HG03159 (cell line): ENCODE measurements around the gene PSME1.

Experiments
- ATAC-seq: cut with Tn5 transposase; IDR thresholded peaks from one replicate; pipeline ENCODE4 v1.9.1; 2021; ENCODE audit warnings: mild to moderate bottlenecking, moderate library complexity; ENCODE audit not compliant: unreplicated experiment

Gene PSME1

DNA sequence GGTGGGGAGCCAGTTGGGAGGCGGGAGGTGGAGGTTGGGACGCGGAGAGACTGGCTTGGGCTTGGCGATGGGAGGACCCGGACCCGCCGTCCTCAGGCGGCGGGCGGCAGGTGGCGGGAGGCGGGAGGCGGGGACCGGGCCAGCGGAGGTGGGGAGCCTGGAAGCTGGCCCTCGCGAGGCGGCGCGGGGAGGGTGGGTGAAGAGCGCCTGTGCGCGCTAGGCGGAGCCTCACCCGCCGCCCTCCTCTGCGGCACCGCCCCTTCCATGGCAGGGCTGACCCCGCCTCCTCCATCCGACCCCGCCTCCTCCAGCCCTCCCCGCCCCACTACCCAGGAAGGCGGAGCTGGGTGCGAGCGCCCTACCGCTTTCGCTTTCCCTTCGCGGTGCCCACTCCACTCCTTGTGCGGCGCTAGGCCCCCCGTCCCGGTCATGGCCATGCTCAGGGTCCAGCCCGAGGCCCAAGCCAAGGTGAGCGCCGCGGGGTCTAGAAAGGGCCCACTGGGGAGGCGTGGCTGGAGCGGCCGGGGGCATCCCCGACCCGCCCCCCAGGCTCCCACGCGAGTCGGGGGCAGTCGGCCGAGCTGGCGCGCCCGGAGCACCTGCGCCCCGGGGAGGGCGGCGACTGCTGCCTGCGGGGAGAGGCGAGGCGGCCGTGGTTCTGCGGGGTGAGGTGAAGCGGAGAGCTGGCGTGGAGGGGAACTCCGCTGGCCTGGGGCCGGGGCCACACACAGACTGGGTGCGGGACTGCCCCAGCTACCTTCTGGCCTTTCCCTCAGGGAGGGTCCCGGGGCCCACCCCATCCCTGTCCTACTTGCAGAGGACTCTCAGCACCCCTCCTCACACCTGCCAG lies at the start of gene PSME1:
TSS of gene PSME1 (plus strand) at position 361 of the 850 bp plus-strand sequence. CDS start at position 430, 69 bp downstream.
- ATAC-seq, result peak; percentile 81

DNA sequence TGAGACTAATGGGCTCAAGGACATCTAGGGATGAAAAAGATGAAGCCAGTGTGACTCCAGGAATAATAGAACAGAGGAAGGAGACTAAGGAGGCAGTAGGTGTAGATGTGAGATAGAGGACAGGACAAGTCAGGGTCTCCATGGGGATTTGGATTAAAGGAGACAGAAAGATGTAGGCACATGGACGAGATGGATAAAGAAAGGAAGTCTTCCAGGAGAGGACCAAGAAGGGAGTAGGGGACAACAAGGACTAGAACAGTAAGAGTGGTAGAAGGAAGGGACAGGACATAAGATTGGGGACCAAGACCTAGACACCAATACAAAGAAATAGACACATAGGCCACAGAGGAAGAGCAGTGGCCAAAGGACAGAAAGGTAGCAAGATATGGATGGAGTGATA lies 49.0 kb upstream of the PSME1 start:
- no peak for ATAC-seq

DNA sequence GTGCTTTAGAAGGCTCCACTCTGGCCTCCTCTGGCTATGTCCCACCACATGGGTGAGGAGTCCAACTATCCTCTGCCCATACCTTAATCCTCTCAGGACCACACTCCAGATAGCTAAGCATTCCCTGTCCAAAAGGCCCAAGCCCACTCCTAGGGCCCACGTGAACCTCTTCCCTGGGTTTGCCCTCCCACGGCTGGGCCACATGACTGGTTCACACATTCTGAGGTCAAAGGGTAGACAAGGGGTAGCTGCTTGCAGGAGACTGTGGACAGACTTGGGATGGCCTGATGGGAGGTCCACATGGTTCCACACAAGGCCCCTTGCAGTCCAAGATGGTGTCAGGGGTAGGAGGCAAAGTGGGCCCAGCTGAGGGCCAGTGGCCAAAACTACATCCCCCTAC lies 47.9 kb upstream of the PSME1 start:
- ATAC-seq, result no peak

DNA sequence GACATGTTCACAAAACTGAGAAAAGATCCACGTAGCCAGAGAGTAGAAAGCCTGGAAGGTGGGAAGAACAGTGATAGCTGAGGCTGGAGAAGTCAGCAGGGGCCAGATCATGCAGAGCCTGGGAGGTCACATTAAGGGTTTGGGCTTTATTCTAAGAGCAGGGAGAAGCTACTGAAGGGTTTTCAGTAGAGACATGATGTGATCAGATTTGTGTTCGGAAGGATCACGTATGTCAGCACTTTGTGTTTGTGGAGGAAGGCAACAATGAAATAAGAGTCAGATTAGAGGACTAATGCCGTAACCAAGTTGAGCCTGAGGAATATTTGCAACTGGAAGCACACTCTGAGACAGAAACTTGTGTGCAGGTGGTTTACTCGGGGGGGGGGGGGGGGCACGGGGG lies 46.1 kb upstream of the PSME1 start:
- ATAC-seq, result no peak

DNA sequence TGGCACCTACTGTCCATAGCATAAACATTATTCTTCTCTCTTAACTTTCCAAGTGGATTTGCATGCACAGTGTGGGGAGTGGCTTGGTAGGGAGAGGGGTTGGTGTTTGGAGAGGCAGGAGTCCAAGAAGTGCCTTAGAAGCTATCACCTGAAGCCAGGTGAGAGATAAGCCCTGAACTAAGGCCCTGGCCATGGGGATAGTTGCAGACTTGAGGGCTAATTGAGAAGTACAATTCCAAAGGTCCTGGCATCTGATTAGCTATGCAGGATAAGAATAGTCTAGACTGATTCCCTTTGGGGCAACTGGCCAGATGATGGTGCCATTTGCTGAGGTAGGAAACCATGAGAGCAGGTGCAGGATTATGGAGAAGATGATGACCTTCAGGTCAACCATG lies 43.9 kb upstream of the PSME1 start:
- ATAC-seq, result no peak

DNA sequence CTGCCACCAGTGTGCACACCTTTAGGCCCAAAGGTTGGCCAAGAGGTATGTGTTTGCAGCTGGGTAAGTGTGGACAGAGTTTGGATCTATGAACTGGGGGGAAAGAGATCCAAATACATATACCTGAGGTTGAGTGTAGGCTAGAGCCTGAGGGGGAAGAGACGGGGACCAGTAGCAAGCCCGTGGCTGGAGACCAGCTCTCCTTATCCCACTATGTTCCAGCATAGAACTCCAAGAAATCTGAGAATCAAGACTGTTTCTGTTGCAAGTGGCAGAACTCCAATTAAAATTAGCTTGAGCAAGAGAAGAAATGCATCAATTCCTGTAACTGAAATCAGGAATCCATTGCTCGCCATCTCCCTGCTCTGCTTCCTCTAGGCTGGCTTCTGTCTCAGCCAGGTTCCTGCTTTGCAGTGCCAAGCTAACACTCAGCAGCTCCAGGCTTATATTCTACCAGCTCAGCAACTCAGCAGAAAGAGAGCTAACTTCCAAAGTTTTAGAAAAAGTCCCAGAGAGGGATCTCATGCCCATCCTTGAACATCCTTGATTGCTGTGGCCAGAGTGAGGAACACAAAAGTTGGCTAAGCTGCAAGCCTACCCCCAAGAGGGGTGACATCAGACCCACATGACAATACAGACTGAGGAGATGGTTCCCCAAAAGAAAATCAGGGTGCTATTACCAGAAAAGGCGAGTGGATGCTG lies 43.3 kb upstream of the PSME1 start:
- no peak for ATAC-seq

DNA sequence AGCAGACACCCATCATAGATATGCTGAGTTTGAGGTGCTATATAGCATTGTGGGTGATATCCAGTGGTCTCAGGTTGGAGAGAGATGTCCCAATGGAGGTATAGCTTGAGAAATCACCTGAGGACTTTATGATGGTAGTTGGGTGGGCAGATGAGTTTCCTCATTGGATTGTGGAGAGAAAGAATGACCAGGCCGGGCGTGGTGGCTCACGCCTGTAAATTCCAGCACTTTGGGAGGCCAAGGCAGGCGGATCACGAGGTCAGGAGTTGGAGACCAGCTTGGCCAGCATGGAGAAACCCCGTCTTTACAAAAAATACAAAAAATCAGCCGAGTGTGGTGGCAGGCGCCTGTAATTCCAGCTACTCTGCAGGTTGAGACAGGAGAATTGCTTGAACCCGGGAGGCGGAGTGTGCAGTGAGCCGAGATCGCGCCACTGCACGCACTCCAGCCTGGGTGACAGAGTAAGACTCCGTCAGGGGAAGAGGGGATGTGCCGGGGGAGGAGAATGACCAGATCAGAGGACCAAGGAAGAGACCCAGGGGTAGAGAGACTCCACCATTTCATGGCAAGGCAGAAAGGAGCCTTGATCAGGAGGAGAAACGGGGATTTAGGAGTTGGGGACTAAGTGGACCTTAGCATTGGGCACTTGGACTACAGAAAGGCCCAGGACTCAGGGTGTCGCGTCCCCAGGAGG lies 42.6 kb upstream of the PSME1 start:
- ATAC-seq, result no peak

DNA sequence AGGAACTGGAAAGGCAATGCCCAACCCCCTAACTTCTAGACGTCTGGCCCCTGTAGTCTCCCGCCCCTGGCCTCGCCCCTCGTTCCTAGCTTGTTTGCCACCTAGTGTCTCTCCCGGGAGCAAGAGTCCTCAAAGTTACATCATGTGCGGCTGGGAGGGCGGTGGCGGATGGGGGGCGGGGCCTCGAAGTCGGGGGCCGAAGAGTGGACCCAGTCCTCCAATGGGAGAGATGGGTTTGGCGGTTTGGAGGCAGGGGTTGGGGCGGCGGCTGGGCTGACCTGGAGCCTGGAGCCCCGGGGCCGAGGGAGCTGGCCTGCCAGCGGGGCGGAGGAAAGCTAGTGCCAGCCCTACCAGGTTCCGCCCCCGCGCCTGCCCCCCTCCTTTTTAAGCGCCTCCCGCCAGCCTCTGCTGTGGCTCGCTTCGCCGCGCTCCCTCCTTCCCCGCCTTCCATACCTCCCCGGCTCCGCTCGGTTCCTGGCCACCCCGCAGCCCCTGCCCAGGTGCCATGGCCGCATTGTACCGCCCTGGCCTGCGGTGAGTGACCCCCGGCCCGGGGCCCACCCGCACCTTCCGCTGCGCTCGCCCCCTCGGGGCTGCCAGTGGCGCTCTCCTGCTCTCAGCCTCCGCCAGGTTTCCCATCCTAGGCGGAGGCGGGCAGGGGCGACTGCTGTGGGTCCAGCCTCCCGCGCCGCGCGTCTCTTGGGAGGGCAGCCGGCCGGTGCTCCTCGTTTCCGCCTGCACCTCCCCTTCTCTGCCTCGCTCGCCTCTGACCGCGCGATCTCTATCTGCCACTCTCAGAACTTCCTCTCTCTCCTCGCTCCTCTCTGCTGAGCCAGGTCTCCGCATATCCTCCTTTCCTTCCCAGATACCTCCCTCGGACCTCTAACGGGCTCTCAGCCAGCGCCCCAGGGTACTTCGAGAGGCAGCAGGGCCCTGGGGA lies 41.8 kb upstream of the PSME1 start, which contains the start of gene PCK2:
TSS of gene PCK2 (plus strand) at position 411 of the 940 bp plus-strand sequence. CDS start at position 506, 95 bp downstream.
- peak; percentile 33 for ATAC-seq

DNA sequence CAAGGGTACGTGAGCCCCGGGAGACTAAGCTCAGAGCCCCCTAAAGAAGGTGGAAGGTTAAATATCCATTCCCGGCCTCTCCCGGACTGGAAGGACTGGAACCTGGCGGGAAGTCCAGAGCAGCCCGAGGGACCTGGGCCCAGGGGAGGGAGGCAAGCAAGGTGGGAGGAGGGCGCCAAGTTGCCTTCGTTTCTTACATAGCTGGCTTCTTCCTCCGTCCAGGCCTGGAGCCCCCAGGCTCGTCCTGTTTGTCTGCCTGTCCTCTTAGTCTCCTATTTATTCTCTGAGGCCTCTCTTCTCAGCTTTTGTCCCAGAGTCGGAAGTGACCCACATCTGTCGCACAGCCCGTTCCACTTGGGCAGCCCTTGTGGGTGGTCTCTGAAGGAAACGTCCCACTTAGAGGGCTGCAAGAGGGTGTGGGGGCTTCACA lies 41.1 kb upstream of the PSME1 start:
- ATAC-seq, result peak; percentile 2

DNA sequence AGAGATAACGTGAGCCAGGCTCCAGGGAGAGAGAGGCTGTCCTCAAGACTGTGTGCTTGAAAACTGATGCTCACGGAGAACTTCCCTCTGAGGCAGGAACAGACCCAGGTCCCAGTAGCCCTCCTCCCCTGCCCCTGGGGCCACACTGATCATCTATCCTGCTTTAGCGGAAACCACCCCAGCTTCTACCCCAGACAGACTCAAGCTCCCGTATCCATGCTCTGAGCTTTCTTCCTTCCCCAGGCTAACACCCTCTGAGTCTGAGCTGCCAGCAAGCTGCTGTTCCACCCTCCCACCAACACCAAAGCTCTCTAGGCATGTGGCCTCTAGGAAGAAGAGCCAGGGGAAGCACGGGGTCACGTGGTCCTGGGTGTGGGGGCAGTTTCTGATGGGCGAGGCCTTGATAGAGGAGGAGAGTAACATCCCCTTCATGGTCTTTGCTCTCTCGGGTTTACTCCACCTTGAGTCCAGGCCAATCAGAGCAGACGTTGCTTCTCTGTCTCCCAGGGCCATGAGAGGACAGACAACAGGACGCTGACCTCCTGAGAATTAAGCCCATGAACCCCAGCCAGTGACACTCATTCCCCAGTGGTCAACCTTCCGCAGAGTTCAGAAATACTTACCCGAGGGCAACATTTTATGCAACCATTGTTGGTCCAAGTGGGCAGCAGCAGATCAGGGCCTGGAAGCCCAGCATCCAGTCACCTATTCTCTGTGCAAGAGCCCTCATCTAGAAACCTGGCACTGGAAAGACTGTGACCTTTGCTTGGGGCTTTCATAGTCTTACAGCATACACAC lies 40.5 kb upstream of the PSME1 start:
- peak; percentile 72 for ATAC-seq

DNA sequence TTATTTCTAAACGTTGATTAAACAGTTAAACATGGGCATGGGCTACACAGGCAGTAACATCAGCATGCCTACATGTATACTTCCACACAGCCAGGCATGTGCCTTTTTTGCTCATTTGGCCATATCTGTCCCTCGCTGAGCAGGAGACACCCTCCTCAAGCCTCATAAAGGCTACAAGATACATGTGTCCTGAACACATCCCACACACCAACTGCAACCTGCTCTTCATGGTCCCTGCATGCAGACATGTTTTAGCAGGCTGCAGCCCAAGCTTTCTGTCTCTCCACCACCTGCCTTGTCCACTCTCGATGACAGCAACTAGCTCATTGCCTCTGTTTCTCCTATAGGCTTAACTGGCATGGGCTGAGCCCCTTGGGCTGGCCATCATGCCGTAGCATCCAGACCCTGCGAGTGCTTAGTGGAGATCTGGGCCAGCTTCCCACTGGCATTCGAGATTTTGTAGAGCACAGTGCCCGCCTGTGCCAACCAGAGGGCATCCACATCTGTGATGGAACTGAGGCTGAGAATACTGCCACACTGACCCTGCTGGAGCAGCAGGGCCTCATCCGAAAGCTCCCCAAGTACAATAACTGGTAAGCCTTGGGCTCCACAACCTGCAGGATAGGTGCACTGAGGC lies 39.3 kb upstream of the PSME1 start:
- no peak for ATAC-seq

DNA sequence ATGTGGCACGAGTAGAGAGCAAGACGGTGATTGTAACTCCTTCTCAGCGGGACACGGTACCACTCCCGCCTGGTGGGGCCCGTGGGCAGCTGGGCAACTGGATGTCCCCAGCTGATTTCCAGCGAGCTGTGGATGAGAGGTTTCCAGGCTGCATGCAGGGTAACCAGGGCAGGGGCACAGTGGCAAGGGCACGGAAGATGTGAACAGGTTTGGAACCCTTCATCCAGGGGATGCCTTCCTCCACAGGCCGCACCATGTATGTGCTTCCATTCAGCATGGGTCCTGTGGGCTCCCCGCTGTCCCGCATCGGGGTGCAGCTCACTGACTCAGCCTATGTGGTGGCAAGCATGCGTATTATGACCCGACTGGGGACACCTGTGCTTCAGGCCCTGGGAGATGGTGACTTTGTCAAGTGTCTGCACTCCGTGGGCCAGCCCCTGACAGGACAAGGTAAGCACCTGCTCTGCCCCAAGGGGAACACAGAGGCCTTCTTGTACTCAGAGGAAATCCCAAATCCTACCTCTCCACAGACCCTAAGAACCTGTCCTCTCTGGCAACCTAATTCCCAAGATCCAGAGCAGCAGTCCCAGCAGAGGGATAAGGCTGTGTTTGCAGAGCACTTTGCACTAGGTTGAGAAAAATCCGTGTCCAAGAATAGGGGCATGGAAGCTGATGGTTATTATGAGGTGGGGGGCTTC lies 37.6 kb upstream of the PSME1 start:
- no peak for ATAC-seq

DNA sequence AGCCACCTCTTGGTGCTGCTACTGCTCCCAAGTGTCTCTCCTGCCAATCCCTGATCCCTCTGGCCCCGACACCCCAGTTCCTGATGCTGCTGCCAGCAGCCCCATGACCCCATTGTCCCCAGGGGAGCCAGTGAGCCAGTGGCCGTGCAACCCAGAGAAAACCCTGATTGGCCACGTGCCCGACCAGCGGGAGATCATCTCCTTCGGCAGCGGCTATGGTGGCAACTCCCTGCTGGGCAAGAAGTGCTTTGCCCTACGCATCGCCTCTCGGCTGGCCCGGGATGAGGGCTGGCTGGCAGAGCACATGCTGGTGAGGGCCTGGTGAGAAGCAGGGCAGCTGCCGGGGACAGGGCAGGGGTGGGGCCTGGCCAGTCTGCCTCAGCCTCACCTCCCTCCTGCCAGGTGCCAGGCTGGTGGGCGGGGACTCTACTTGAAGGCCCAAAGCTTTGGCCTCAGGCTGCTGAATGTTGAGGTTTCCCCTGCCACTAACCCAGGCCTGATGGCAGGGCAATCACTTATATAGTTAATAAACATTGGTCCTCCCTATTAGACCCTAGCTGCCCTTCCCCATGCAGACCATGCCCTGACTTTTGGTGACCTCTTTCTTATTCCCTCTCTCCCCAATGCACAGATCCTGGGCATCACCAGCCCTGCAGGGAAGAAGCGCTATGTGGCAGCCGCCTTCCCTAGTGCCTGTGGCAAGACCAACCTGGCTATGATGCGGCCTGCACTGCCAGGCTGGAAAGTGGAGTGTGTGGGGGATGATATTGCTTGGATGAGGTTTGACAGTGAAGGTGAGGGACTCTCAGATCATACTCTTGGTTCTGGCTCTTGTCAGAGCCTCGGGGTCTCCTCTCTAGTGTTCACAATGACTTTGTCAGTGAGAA lies 36.8 kb upstream of the PSME1 start:
- ATAC-seq, result no peak

DNA sequence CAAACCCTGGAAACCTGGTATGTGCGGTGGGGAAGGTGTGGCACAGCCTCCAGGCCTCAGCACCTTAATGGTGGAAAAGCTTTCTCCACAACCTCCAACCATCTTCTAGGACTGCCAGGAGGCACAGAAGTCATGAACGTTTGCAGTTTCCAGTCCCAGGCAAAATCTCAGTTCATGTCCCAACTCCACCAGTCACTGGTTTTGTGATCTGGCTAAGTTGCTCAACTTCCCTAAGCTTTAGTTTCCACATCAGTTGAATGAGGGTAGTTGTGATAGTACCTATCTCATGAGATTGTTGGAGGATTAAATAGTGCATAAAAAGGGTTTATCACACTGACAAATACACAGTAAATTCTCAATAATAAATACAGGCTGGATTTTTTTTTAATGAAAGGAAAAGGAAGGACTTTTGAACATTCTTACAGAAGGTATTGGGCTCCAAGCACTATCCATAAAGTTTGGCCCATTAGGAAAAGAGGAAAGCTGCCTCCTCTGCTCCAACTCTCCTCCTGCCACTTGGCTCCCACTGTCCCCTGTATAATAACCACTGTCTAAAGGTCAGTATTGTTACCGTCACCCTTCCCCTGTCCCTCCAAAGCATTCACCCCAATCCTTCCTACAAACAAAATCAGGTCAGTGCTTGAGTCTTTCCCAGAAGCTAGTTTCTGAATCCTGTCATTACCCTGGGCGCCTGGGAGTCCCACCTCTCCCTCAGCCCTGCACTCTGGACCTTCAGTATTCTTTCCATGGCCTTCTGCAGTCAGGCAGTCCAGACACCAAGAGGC lies 35.6 kb upstream of the PSME1 start:
- ATAC-seq, result no peak

DNA sequence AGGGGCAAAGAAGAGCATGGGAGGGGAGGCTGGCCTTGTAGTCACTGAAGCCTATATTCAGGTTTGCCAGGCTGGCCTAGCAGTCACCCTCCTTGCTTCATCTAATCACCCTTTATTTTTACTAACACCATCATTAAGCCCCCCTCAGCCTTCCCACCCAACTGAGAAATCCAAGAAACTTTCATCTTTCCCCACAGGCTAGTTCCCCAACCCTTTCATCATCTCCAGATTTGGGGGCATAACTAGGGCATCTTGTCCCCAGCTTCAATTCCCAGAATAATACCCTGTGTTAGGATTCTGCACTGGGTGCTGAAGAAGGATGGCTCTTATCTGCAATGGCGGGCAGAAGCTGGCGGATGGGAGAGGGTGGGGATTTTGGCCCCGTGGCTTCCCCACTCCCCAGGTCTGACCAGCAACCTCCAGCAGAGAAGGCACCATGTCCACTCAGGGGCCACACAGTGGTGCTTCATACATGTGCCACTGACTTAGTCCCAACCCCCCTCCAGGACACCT lies 35.0 kb upstream of the PSME1 start:
- no peak for ATAC-seq

DNA sequence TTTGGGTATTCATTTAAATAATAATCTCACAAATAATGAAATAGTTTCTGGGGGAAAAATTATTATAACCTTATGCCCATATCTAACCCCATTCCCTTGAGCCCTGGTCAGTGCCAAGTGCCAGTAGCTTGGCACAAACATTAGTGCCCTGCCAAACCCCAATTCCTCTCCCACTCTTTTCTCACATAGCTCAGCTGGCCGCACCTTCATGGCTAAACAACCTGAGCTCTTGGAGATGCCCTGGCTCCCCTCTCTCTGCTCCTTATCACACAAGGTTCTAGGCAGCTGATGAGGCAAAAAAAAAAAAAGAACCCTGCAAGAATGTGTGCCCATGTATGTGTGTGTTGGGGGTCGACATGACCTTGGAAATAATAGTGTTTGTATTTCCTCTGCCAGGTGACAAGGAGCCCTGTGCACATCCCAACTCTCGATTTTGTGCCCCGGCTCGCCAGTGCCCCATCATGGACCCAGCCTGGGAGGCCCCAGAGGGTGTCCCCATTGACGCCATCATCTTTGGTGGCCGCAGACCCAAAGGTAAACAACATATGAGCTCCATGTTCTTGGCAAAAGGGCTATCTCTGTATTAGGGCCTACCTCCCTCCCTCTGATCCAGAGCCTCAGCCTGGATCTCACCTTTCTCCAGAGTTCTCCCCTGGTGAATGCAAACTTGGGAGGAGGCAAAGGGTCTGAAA lies 33.5 kb upstream of the PSME1 start:
- ATAC-seq, result no peak
